ENCODE measurements around the gene NEUROG3.

NEUROG3 gene

GRCh38 chr10:69583106-69583505 is 9.9 kb upstream of the NEUROG3 start:
- Histone ChIP-seq H3K36me3 (ENCODE audit: control insufficient read depth in 1 of 2, insufficient read depth in 2 of 2, low read length in 2 of 2) (no peaks in the 10 kb centered on the region), H3K9me3 (ENCODE audit: control insufficient read depth in 1 of 2, low read length in 2 of 2) (no peaks in the 10 kb centered on the region), H3K27me3 (ENCODE audit: low read depth, low read length) (peaks cover 15% of the 10 kb centered on the region), H3K4me1 (ENCODE audit: control insufficient read depth in 1 of 2, insufficient read depth in 2 of 2, low read length in 2 of 2) (no peaks in the 10 kb centered on the region), H3K27ac (ENCODE audit: low read length) (no peak overlapping the region), H3K4me3 (ENCODE audit: low read depth in 1 of 2, low read length in 2 of 2) (no peak overlapping the region)

DNA sequence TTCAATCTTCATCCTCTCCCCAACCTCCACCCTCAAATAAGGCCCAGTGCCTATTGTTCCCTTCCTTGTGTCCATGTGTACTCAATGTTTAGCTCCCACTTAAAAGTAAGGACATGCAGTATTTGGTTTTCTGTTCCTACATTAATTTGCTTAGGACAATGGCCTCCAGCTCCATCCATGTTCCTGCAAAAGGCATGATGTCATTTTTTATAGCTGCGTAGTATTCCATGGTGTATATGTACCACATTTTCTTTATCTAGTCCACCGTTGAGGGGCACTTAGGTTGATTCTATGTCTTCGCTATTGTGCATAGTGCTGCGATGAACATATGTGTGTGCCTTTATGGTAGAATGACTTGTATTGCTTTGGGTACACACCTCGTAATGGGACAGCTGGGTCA is 7.2 kb upstream of the NEUROG3 start:
- Histone ChIP-seq H3K9me3 (ENCODE audit: control insufficient read depth in 1 of 2, low read length in 2 of 2) (no peaks in the 10 kb centered on the region), H3K4me1 (ENCODE audit: control insufficient read depth in 1 of 2, insufficient read depth in 2 of 2, low read length in 2 of 2) (no peaks in the 10 kb centered on the region), H3K36me3 (ENCODE audit: control insufficient read depth in 1 of 2, insufficient read depth in 2 of 2, low read length in 2 of 2) (no peaks in the 10 kb centered on the region), H3K27me3 (ENCODE audit: low read depth, low read length) (peaks cover 31% of the 10 kb centered on the region), H3K4me3 (ENCODE audit: low read depth in 1 of 2, low read length in 2 of 2) (no peak overlapping the region), H3K27ac (ENCODE audit: low read length) (no peak overlapping the region)

GRCh38 chr10:69579464-69580060 is 6.3 kb upstream of the NEUROG3 start:
- H3K27me3 ChIP-seq (ENCODE audit: low read depth, low read length) = peaks cover 32% of the 10 kb centered on the region
- H3K4me1 ChIP-seq (ENCODE audit: control insufficient read depth in 1 of 2, insufficient read depth in 2 of 2, low read length in 2 of 2) = peaks cover 0 to 5% of the 10 kb centered on the region in 2 donors
- H3K27ac ChIP-seq (ENCODE audit: low read length) = no peak overlapping the region
- H3K4me3 ChIP-seq (ENCODE audit: low read depth in 1 of 2, low read length in 2 of 2) = no peak overlapping the region
- H3K36me3 ChIP-seq (ENCODE audit: control insufficient read depth in 1 of 2, insufficient read depth in 2 of 2, low read length in 2 of 2) = no peaks in the 10 kb centered on the region
- H3K9me3 ChIP-seq (ENCODE audit: control insufficient read depth in 1 of 2, low read length in 2 of 2) = no peaks in the 10 kb centered on the region

DNA sequence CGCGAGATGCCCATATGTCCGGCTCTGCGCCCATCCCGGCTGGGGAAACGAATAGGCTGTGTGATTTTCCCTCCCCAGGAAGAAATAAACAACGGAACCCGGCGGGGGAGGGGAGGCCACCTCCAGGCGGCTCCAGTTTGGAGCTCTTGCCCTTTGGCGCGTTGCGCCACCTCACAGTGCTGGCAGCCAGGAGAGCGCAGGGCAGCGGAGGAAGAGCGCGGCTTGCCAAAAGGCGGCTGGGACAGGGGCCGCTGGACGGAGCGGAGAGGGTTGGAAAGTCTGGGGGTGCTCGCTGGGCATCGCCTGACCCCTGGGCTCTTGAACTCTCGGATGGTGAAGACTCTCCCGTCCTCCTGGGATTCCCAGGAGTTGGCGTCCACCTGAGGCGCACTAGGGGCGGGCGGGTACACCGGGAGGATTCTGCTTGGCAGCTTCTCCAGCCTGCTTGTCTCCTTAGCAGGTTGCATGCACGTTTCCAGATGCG is 5.3 kb upstream of the NEUROG3 start:
- Histone ChIP-seq H3K4me1 (ENCODE audit: control insufficient read depth in 1 of 2, insufficient read depth in 2 of 2, low read length in 2 of 2) (peaks cover 0 to 8% of the 10 kb centered on the region in 2 donors), H3K27ac (ENCODE audit: low read length) (no peak overlapping the region)

GRCh38 chr10:69577268-69578232 is 4.3 kb upstream of the NEUROG3 start:
- no peaks in the 10 kb centered on the region for H3K36me3 ChIP-seq (ENCODE audit: control insufficient read depth in 1 of 2, insufficient read depth in 2 of 2, low read length in 2 of 2)
- no peak overlapping the region for H3K4me3 ChIP-seq (ENCODE audit: low read depth in 1 of 2, low read length in 2 of 2)
- peaks cover 50% of the 10 kb centered on the region for H3K27me3 ChIP-seq (ENCODE audit: low read depth, low read length)
- no peaks in the 10 kb centered on the region for H3K9me3 ChIP-seq (ENCODE audit: control insufficient read depth in 1 of 2, low read length in 2 of 2)
- H3K4me1 ChIP-seq (ENCODE audit: control insufficient read depth in 1 of 2, insufficient read depth in 2 of 2, low read length in 2 of 2) = peaks cover 0 to 18% of the 10 kb centered on the region in 2 donors
- no peak overlapping the region for H3K27ac ChIP-seq (ENCODE audit: low read length)

More for the DNA sequence above, 5.3 kb upstream of the NEUROG3 start:
- Histone ChIP-seq H3K9me3 (ENCODE audit: control insufficient read depth in 1 of 2, low read length in 2 of 2) (no peaks in the 10 kb centered on the region), H3K4me3 (ENCODE audit: low read depth in 1 of 2, low read length in 2 of 2) (no peak overlapping the region), H3K36me3 (ENCODE audit: control insufficient read depth in 1 of 2, insufficient read depth in 2 of 2, low read length in 2 of 2) (no peaks in the 10 kb centered on the region), H3K27me3 (ENCODE audit: low read depth, low read length) (peaks cover 42% of the 10 kb centered on the region)

DNA sequence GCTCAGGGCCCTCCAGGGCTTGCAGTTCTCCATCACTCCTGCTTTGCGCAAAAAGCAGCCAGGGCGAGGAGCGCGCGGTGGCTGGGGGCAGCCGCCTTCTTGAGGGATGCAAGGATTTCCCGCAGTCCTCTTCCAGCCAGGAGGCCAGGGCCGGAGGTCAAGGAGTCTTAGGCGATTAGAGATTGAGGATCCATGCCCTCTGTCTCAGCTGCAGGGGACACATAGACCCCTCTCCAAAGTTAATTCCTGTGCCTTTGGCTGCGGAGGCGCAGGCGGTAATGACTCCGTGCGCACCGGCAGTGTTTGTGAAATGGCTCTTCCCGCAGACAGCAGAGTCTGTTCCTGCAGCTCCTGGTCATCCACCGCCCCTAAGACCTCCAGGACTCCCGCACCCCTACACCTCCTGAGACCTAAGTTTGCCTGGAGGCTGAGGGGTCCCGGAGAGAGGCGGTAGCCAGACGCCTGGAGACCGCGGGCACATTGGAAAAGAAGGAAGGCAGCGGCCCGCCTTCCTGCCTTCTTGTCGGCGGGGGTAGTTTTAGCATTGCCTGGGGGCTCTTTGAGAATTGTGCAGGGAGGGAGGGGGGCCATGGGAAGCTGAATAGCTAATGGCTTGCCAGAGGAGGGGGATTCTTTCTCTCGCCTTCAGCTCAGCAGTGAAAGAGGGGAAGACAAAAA is 3.3 kb upstream of the NEUROG3 start:
- Histone ChIP-seq H3K27ac (ENCODE audit: low read length) (no peak overlapping the region), H3K9me3 (ENCODE audit: control insufficient read depth in 1 of 2, low read length in 2 of 2) (no peaks in the 10 kb centered on the region), H3K36me3 (ENCODE audit: control insufficient read depth in 1 of 2, insufficient read depth in 2 of 2, low read length in 2 of 2) (no peaks in the 10 kb centered on the region), H3K27me3 (ENCODE audit: low read depth, low read length) (peaks cover 59% of the 10 kb centered on the region), H3K4me1 (ENCODE audit: control insufficient read depth in 1 of 2, insufficient read depth in 2 of 2, low read length in 2 of 2) (peaks cover 0 to 21% of the 10 kb centered on the region in 2 donors), H3K4me3 (ENCODE audit: low read depth in 1 of 2, low read length in 2 of 2) (no peak overlapping the region)

- Histone ChIP-seq H3K4me1 (ENCODE audit: control insufficient read depth in 1 of 2, insufficient read depth in 2 of 2, low read length in 2 of 2) (peaks cover 0 to 21% of the 10 kb centered on the region in 2 donors), H3K9me3 (ENCODE audit: control insufficient read depth in 1 of 2, low read length in 2 of 2) (no peaks in the 10 kb centered on the region), H3K36me3 (ENCODE audit: control insufficient read depth in 1 of 2, insufficient read depth in 2 of 2, low read length in 2 of 2) (no peaks in the 10 kb centered on the region), H3K4me3 (ENCODE audit: low read depth in 1 of 2, low read length in 2 of 2) (no peak overlapping the region), H3K27ac (ENCODE audit: low read length) (no peak overlapping the region), H3K27me3 (ENCODE audit: low read depth, low read length) (peaks cover 70% of the 10 kb centered on the region)
Measured at GRCh38 chr10:69575164-69575722, 2.0 kb upstream of the NEUROG3 start.

GRCh38 chr10:69574571-69574978 is 1.4 kb upstream of the NEUROG3 start:
- Histone ChIP-seq H3K9me3 (ENCODE audit: control insufficient read depth in 1 of 2, low read length in 2 of 2) (no peaks in the 10 kb centered on the region), H3K36me3 (ENCODE audit: control insufficient read depth in 1 of 2, insufficient read depth in 2 of 2, low read length in 2 of 2) (no peaks in the 10 kb centered on the region), H3K4me1 (ENCODE audit: control insufficient read depth in 1 of 2, insufficient read depth in 2 of 2, low read length in 2 of 2) (peaks cover 0 to 21% of the 10 kb centered on the region in 2 donors), H3K4me3 (ENCODE audit: low read depth in 1 of 2, low read length in 2 of 2) (no peak overlapping the region), H3K27me3 (ENCODE audit: low read depth, low read length) (peaks cover 71% of the 10 kb centered on the region), H3K27ac (ENCODE audit: low read length) (no peak overlapping the region)

GRCh38 chr10:69572159-69573055 is 815 bp downstream of the NEUROG3 start:
- Histone ChIP-seq H3K9me3 (ENCODE audit: control insufficient read depth in 1 of 2, low read length in 2 of 2) (peaks cover 0 to 1% of the 10 kb centered on the region in 2 donors), H3K27me3 (ENCODE audit: low read depth, low read length) (peaks cover 80% of the 10 kb centered on the region), H3K4me3 (ENCODE audit: low read depth in 1 of 2, low read length in 2 of 2) (peak overlapping the region; percentile 11 to 49), H3K36me3 (ENCODE audit: control insufficient read depth in 1 of 2, insufficient read depth in 2 of 2, low read length in 2 of 2) (no peaks in the 10 kb centered on the region), H3K4me1 (ENCODE audit: control insufficient read depth in 1 of 2, insufficient read depth in 2 of 2, low read length in 2 of 2) (peaks cover 0 to 21% of the 10 kb centered on the region in 2 donors), H3K27ac (ENCODE audit: low read length) (no peak overlapping the region)

DNA sequence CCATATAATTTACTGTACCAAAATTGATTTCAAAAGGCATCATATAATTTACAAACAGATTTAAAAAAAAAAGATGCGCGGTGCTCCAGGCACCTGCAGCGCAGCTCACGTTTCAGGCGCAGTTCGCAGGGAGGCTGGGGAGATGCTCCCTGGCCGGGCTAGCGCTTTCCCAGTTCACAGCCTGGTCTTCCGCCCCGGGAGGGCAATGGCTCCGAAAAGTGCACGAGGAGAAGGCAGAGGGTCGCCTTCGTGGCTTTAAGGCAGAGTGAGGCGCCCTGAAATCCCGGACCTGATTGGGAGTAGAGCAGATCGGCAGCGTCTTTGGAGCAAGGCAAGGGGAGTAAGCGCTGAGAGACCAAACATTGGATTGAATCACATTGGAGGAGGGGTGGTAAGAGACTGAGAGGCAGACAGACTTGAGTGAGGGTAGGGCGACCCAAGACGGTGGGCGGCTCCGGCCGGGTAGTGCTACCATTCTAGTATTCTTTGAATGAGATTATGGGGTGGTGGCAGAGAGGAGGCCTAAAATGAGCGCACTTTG is 1.5 kb downstream of the NEUROG3 start:
- peaks cover 76% of the 10 kb centered on the region for H3K27me3 ChIP-seq (ENCODE audit: low read depth, low read length)
- no peak overlapping the region for H3K4me3 ChIP-seq (ENCODE audit: low read depth in 1 of 2, low read length in 2 of 2)
- no peak overlapping the region for H3K27ac ChIP-seq (ENCODE audit: low read length)
- peaks cover 0 to 21% of the 10 kb centered on the region in 2 donors for H3K4me1 ChIP-seq (ENCODE audit: control insufficient read depth in 1 of 2, insufficient read depth in 2 of 2, low read length in 2 of 2)
- H3K9me3 ChIP-seq (ENCODE audit: control insufficient read depth in 1 of 2, low read length in 2 of 2) = peaks cover 0 to 4% of the 10 kb centered on the region in 2 donors
- H3K36me3 ChIP-seq (ENCODE audit: control insufficient read depth in 1 of 2, insufficient read depth in 2 of 2, low read length in 2 of 2) = no peaks in the 10 kb centered on the region

Data from muscle layer of duodenum (tissue), 2 donors.